Activated T-cell treated with anti-CD3 and anti-CD28 coated beads, Interleukin-2, amount 50 U/mL, for 72 hours (primary cell): Measurements from ENCODE around the gene VPS13D. TPM values are rescaled to one million over a fixed set of nuclear protein-coding genes. Genes with fewer than 3 reads are reported as not detected.
"Not testable (repeated sequence)": the region's sequence is repeated elsewhere in the genome, so short reads cannot be mapped to it uniquely, and the experiment has no call there.

Experiments used
- ATAC-seq, 2 donors: fragments of 150-1000 bp; cut with Tn5 transposase; replicated peaks in 1 of 2; 2 replicates each; pipeline ENCODE4 v1.10.0; 2021; ENCODE audit warnings: moderate library complexity in 2 of 2, mild to moderate bottlenecking in 1 of 2
- DNase-seq, 2 donors: peaks; one replicate each; pipeline ENCODE4 v3.0.0; 2021 to 2022; ENCODE audit warnings: mixed read lengths in 1 of 2
- H3K27ac Mint-ChIP-seq: one replicate; pipeline ENCODE4 v1.8.0; 2022; ENCODE audit warnings: mild to moderate bottlenecking, moderate library complexity, mixed read lengths
- H3K27me3 Mint-ChIP-seq: one replicate; pipeline ENCODE4 v1.8.0; 2022; ENCODE audit warnings: low read depth, mixed read lengths
- H3K36me3 Mint-ChIP-seq, 2 donors: one replicate each; pipeline ENCODE4 v1.8.0; 2022; ENCODE audit warnings: mixed read lengths in 2 of 2, mild to moderate bottlenecking in 1 of 2; ENCODE audit not compliant: insufficient read depth in 2 of 2
- H3K4me1 Mint-ChIP-seq: one replicate; pipeline ENCODE4 v1.8.0; 2022; ENCODE audit warnings: low read depth, mixed read lengths
- H3K4me3 Mint-ChIP-seq, 2 donors: one replicate each; pipeline ENCODE4 v1.8.0; 2022; ENCODE audit warnings: mild to moderate bottlenecking in 2 of 2, mixed read lengths in 2 of 2, moderate library complexity in 2 of 2
- H3K9me3 Mint-ChIP-seq, 2 donors: one replicate each; pipeline ENCODE4 v1.8.0; 2022; ENCODE audit warnings: mixed read lengths in 2 of 2
- total RNA-seq, 2 donors: library from RNA; stranded (reverse); gene quantifications; one replicate each; pipeline ENCODE4 v1.2.3, GENCODE V29; 2022

VPS13D gene
- total RNA-seq, 2 donors from 2014 or later, result 36.0 to 40.5 TPM

DNA sequence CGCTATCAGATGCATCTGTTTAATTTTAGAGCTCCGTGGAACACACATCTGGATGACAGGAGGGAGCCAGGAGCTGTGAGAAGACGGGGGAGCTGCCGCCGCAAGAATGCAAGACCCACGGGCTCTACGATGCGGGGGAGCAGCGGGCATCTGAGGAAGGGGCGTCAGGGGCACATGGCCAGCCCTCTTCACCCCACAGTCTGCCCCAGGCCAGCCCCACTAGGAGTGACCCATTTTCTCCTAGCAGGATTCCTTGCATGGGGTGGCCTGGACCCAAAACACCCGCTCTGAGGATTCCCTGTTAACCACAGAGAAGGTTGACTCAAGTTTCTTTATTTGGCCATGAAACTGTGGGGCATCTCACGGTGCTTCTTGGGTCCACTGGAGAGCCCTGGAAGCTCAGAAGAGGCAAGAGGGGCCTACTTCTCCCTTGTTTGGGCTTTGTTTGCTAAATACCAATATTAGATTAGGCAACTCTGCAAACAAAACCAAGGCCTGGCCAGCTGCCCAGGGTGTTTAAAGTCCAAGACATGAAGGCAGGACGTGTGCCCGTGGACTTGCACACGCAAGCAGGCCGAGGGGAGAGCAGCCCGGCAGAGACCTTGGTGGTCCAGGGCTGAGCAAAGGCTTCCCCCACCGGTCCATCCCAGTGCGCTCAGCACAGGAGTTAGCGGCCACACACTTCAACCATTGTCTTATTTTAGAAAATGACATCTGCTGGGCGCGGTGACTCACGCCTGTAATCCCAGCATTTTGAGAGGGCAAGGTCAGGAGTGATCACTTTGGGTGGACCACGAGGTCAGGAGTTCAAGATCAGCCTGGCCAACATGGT is 298.4 kb downstream of the VPS13D start:
- no peak for ATAC-seq
- Mint-ChIP-seq H3K36me3 (no peaks in the 10 kb centered on the region), H3K27me3 (no peaks in the 10 kb centered on the region), H3K4me1 (peaks cover 20% of the 10 kb centered on the region), H3K27ac (no peak overlapping the region), H3K4me3 (no peak overlapping the region), H3K9me3 (no peaks in the 10 kb centered on the region)
- no peak for DNase-seq

DNA sequence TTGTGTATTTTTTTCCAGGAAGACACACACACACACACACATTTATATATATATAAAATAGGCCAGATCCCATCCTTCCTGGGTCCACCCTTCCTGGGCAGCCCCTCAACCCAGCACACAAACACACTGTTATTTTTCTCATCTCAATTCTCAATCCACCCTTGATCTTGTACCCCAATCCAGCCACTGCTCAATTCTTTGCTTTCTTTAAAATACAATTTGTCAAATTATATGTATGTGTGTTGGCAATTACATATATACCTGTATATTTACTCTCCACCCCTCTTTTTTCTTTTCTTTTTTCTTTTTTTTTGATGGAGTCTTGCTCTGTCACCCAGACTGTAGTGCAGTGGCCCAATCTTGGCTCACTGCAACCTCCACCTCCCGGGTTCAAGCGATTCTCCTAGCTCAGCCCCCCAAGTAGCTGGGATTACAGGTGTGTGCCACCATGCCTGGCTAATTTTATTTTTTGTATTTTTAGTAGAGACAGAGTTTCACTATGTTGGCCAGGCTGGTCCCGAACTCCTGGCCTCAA is 299.9 kb downstream of the VPS13D start:
- no peak overlapping the region for H3K4me3 Mint-ChIP-seq
- no peaks in the 10 kb centered on the region for H3K36me3 Mint-ChIP-seq
- DNase-seq (no peak), ATAC-seq (no peak)
- H3K27ac Mint-ChIP-seq, result no peak overlapping the region
- H3K27me3 Mint-ChIP-seq, result no peaks in the 10 kb centered on the region
- H3K4me1 Mint-ChIP-seq, result peaks cover 24% of the 10 kb centered on the region
- no peaks in the 10 kb centered on the region for H3K9me3 Mint-ChIP-seq

DNA sequence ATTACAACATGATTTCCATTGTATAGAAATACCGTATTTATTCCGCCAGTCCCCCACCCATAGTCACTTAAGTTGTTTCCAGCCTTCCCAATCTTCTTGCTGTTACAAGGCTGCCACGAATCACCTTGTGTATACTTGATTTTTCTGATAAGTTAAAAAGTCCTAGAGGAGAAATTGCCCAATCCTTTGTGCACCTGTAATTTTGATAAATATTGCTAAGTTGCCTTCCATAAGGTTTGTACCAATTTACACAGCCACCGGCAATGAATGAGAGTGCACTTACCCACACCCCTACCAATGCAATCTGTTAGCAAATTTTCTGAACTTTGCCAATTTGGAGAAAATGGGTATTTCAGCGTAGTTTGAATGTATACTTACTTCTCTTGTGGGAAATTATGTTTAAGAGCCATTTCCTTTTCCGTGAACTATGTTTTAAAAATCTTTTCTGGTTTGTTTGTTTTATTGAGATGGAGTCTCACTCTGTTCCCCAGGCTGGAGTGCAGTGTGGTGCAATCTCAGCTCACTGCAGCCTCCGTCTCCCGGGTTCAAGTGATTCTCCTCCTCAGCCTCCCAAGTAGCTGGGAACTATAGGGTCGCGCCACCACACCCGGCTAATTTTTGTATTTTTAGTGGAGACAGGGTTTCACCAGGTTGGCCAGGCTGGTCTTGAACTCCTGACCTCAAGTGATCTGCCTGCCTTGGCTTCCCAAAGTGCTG is 300.8 kb downstream of the VPS13D start:
- no peaks in the 10 kb centered on the region for H3K27me3 Mint-ChIP-seq
- ATAC-seq, result no peak
- H3K4me1 Mint-ChIP-seq, result peaks cover 17% of the 10 kb centered on the region
- peaks cover 4% of the 10 kb centered on the region in 2 donors for H3K36me3 Mint-ChIP-seq
- H3K4me3 Mint-ChIP-seq, result no peak overlapping the region
- peaks cover 4% of the 10 kb centered on the region in 2 donors for H3K9me3 Mint-ChIP-seq
- no peak for DNase-seq
- no peak overlapping the region for H3K27ac Mint-ChIP-seq

DNA sequence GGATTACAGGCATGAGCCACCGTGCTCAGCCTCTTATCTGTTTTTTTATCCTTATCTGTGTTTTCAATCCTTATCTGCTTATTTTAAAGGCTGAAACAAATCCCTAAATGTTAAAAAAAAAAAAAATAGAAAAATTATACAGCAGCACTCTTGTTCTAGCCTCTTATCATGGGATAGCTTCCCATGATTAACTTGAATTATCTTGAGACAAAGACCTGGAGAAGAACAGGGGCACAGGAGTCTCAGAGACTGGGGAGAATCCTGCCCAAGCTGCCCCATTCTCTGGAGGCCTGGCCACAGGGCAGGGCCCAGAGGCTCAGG is 301.3 kb downstream of the VPS13D start:
- DNase-seq (no peak), ATAC-seq (no peak)
- Mint-ChIP-seq H3K4me3 (no peak overlapping the region), H3K4me1 (peaks cover 14% of the 10 kb centered on the region), H3K27ac (no peak overlapping the region), H3K36me3 (peaks cover 4 to 8% of the 10 kb centered on the region in 2 donors), H3K9me3 (peaks cover 4% of the 10 kb centered on the region in 2 donors), H3K27me3 (no peaks in the 10 kb centered on the region)

DNA sequence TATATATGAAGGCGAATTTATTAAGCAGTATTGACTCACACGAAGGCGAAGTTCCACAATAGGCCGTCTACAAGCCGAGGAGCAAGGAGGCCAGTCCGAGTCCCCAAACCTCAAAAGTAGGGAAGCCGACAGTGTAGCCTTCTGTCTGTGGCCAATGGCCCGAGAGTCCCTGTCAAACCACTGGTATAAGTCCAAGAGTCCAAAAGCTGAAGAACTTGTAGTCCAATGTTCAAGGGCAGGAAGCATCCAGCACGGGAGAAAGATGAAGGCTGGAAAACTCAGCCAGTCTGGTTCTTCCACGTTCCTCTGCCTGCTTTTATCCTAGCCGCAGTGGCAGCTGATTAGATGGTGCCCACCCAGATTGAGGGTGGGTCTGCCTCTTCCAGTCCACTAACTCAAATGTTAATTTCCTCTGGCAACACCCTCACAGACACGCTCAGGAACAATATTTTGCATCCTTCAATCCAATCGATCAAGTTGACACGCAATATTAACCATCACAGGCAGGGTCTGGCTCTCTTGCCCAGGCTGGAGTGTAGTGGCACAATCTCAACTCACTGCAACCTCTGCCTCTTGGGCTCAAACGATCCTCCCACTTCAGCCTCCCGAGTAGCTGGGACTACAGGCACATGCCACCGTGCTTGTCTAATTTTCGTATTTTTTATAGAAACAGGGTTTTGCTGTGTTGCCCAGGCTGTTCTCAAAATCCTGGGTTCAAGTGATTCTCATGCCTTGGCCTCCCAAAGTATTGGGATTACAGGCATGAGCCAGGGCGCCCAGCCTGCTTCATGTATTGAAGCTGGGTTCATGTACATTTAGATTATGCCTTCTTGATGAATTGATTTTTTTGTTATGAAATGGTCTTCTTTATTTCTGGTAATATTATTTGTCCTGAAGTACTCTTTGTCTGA is 302.8 kb downstream of the VPS13D start:
- Mint-ChIP-seq H3K36me3 (peaks cover 14 to 23% of the 10 kb centered on the region in 2 donors), H3K4me1 (peaks cover 25% of the 10 kb centered on the region), H3K9me3 (peaks cover 7 to 10% of the 10 kb centered on the region in 2 donors), H3K27me3 (no peaks in the 10 kb centered on the region), H3K27ac (peak overlapping the region; percentile 58), H3K4me3 (no peak overlapping the region)
- ATAC-seq, result no peak
- DNase-seq, result no peak

DNA sequence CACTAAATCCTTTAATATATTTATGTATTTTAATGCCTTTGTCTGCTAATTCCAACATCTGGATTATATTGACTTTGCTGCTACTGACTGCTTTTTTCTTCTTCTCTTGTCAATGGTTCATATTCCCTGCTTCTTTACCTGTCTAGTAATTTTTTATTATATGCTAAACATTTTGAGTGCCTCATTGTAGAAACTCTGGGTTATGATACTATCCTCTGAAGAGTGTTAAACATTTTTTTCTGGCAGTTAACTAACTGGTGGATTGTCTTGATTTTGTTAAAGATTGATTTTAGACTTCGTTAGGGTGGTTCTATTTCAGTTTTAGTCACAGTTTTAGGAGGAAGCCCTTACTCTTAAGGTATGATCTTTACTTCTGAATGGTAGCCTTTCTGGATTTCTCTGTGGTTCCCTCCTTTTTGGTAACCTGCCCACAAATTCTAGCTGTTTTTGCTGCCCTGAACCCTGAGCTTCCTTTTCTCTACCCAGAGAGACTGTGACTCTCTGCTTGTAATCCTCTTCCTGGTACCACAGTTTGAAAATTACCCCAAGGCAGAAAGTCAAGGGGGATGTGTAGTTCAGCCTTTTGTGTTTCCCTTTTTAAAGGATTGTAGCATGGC is 306.3 kb downstream of the VPS13D start:
- H3K36me3 Mint-ChIP-seq, result peaks cover 14 to 24% of the 10 kb centered on the region in 2 donors
- H3K4me1 Mint-ChIP-seq, result peaks cover 15% of the 10 kb centered on the region
- H3K27ac Mint-ChIP-seq, result peak overlapping the region; percentile 15
- H3K27me3 Mint-ChIP-seq, result no peaks in the 10 kb centered on the region
- peaks cover 7 to 10% of the 10 kb centered on the region in 2 donors for H3K9me3 Mint-ChIP-seq
- DNase-seq (no peak), ATAC-seq (no peak)
- H3K4me3 Mint-ChIP-seq, result no peak overlapping the region

DNA sequence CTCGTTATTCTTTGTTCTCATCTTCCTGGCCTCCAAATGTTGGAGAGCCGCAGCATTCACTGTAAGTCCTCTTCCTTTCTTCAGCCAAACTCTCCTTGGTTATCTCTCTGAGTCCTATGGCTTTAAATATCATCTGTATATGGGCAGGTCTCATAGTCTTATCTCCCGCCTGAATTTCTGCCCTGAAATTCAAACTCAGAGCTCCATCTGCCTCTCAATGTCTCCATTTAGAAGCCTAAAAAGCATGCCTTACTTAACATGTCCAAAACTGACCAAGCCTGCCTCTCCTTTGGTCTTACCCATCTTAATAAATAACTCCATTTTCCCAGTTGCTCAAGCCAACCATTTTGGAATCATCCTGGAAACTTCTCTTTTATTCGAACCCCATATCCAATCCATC is 307.5 kb downstream of the VPS13D start:
- DNase-seq (no peak), ATAC-seq (no peak)
- H3K4me1 Mint-ChIP-seq, result peaks cover 20% of the 10 kb centered on the region
- H3K4me3 Mint-ChIP-seq, result no peak overlapping the region
- peaks cover 3% of the 10 kb centered on the region for H3K27me3 Mint-ChIP-seq
- peaks cover 7 to 10% of the 10 kb centered on the region in 2 donors for H3K9me3 Mint-ChIP-seq
- H3K27ac Mint-ChIP-seq, result no peak overlapping the region
- peaks cover 14 to 24% of the 10 kb centered on the region in 2 donors for H3K36me3 Mint-ChIP-seq

DNA sequence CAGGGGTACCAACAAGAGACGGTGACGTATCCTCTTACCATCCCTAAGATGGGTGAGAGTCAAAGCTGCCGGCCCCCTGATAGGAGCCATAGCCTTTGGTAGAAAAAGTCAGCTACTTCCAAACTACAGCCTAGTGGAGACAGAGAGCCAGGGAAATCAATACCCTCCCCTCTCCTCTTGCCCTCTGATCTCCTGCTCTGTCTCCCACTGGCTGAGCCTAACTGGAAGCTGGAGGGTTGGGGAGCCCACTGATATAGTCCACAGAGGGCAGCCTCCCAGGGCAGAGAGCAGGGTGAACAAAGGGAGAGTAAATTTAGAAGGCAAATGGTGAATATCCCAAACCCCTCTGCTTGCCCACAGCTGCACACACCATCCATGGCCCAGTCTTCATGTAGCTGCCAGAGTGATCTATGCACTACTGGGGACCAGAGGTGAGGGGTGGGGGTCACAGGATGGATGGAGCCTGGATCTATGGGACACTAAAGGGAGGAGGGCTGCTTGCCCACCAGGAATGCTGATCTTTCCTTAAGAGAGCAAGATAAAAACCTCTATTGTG is 308.2 kb downstream of the VPS13D start:
- no peak for DNase-seq
- Mint-ChIP-seq H3K4me3 (no peak overlapping the region), H3K4me1 (peaks cover 20% of the 10 kb centered on the region), H3K36me3 (peaks cover 14 to 24% of the 10 kb centered on the region in 2 donors), H3K27me3 (peaks cover 4% of the 10 kb centered on the region), H3K27ac (no peak overlapping the region), H3K9me3 (peaks cover 7 to 10% of the 10 kb centered on the region in 2 donors)
- ATAC-seq, result no peak

DNA sequence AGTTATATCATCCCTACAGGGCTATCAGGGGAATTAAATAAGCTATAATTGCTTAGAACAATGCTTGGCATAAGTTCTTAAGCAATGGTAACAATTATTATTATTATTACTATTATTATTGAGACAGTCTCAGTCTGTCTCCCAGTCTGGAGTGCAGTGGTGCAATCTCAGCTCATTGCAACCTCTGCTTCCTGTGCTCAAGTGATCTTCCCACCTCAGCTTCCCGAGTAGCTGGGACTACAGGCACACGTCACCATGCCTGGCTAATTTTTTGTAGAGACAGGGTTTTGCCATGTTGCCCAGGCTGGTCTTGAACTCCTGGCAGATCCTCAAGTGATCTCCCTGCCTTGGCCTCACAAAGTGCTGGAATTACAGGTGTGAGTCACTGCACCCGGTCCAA is 308.7 kb downstream of the VPS13D start:
- Mint-ChIP-seq H3K4me1 (peaks cover 19% of the 10 kb centered on the region), H3K9me3 (peaks cover 7 to 10% of the 10 kb centered on the region in 2 donors), H3K36me3 (peaks cover 14 to 24% of the 10 kb centered on the region in 2 donors)
- not testable (repeated sequence) for DNase-seq, H3K4me3 Mint-ChIP-seq, ATAC-seq, H3K27me3 Mint-ChIP-seq, H3K27ac Mint-ChIP-seq

DNA sequence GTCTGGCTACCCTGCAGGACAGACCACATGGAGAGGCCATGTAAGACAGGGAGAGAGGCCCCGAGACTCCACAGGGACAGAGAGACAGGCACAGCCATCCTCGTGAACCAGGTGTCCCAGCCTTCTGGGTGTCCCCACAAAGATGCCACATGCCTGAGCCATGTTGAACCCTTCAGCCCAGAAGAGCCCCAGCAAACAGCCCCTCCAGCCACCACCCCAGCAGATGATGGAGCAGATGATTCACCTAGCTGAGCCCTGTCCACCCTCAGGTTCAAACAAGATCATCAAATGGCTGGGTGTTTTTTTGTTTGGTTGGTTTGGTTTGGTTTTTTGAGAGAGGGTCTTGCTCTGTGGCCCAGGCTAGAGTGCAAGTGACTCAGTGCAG is 309.5 kb downstream of the VPS13D start:
- ATAC-seq, result no peak
- peaks cover 4% of the 10 kb centered on the region for H3K27me3 Mint-ChIP-seq
- H3K9me3 Mint-ChIP-seq, result peaks cover 7 to 10% of the 10 kb centered on the region in 2 donors
- H3K27ac Mint-ChIP-seq, result no peak overlapping the region
- H3K36me3 Mint-ChIP-seq, result peaks cover 14 to 24% of the 10 kb centered on the region in 2 donors
- no peak for DNase-seq
- peaks cover 15% of the 10 kb centered on the region for H3K4me1 Mint-ChIP-seq
- no peak overlapping the region for H3K4me3 Mint-ChIP-seq

DNA sequence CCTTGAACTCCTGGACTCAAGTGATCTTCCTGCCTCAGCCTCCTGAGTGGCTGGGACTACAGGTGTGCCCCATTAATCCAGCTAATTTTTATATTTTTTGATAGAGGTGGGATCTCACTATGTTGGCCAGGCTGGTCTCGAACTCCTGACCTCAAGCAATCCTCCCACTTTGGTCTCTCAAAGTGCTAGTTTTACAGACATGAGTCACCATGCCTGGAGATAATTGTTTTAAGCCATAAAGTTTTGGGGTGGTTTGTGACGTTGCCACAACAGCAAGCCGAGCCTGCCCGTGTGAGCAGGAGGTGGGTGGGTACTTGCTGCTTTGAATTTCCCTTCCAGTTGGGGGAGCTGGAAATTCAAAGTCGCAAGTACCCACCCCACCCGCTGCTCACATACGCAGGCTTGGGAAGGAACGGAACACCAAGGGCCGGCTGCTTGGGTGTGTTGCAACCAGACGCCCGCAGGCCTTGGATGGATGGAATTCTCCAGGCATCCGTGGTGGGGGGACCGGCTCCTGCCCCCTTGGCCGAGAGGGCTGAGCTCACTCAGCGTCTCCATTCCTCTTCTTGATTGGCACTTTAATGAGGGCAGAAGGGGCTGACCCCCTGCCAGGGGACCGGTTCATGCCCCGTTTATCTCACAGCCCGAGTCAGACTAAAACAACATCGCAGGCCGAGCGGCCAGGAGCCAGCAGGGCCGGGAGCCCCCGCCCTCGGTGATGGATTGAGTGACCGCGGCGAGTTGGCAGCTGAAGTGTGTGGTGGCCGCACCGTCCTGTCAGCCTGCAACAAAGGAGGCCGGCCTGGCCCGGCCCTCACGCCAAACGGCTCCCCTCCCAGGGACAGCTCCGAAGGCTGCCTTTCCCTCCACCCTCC is 310.1 kb downstream of the VPS13D start:
- DNase-seq, result no peak
- Mint-ChIP-seq H3K4me3 (no peak overlapping the region), H3K27me3 (peaks cover 4% of the 10 kb centered on the region), H3K9me3 (peaks cover 7 to 10% of the 10 kb centered on the region in 2 donors), H3K36me3 (peaks cover 14 to 24% of the 10 kb centered on the region in 2 donors), H3K4me1 (peaks cover 17% of the 10 kb centered on the region), H3K27ac (no peak overlapping the region)
- ATAC-seq, result no peak
